ENCODE measurements around the gene PHTF1. TPM values are rescaled to one million over a fixed set of nuclear protein-coding genes. Genes with fewer than 3 reads are reported as not detected.

The PHTF1 gene
- total and polyA plus RNA-seq, 2 of the 4 experiments (the other 2 are of a cell fraction), result 9.6 to 13.3 TPM

GRCh38 chr1:113670650-113671049 is 88.6 kb downstream of the PHTF1 start:
- Histone ChIP-seq H3K9me1 (ENCODE audit: insufficient read depth, low read length) (peaks cover 3% of the 10 kb centered on the region; the same call in 1 of the 2 replicates), H4K20me1 (ENCODE audit: insufficient read depth, low read length) (no peaks in the 10 kb centered on the region), H2AK5ac (ENCODE audit: low read depth, low read length) (no peak overlapping the region), H3K23ac (ENCODE audit: low read depth, low read length) (no peak overlapping the region), H2AK9ac (replicated peaks; ENCODE audit: low read depth, low read length, poor library complexity) (no peak overlapping the region), H3K9me3 (ENCODE audit: control insufficient read depth, insufficient read depth, low read length) (no peaks in the 10 kb centered on the region), H3K14ac (replicated peaks; ENCODE audit: low read depth, low read length) (no peak overlapping the region), H3K27me3 (ENCODE audit: control insufficient read depth, insufficient read depth, low read length) (no peaks in the 10 kb centered on the region), H3K9ac (ENCODE audit: low read depth, low read length) (no peak overlapping the region), H3K56ac (ENCODE audit: extremely low read depth, insufficient read depth, low read length) (no peak overlapping the region), H3K4me3 (ENCODE audit: insufficient read depth, low read depth, low read length) (no peak overlapping the region), H3K79me1 (ENCODE audit: low read depth in 1 of 2, low read length in 2 of 2) (no peaks in the 10 kb centered on the region), H3K27ac (ENCODE audit: insufficient read depth, low read length) (no peak overlapping the region), H3K4ac (ENCODE audit: low read depth, low read length) (no peak overlapping the region), H2BK120ac (ENCODE audit: low read depth, low read length) (no peak overlapping the region), H2AFZ (replicated peaks; ENCODE audit: low read length, poor library complexity) (no peak overlapping the region), H4K91ac (ENCODE audit: insufficient read depth, low read depth, low read length) (no peak overlapping the region), H2BK20ac (ENCODE audit: low read depth, low read length) (no peak overlapping the region), H3K18ac (ENCODE audit: low read depth, low read length) (no peak overlapping the region), H3K4me1 (ENCODE audit: control insufficient read depth, insufficient read depth, low read length) (peaks cover 2% of the 10 kb centered on the region; the same call in 1 of the 2 replicates), H2BK15ac (ENCODE audit: low read depth, low read length) (no peak overlapping the region), H3K4me2 (ENCODE audit: low read depth, low read length) (no peak overlapping the region), H4K5ac (ENCODE audit: low read depth, low read length) (no peak overlapping the region), H3K36me3 (ENCODE audit: control insufficient read depth, insufficient read depth, low read length) (no peaks in the 10 kb centered on the region), H4K8ac (ENCODE audit: low read depth in 2 of 2, low read length in 2 of 2) (no peak overlapping the region), H2BK5ac (ENCODE audit: low read depth, low read length, poor library complexity, severe bottlenecking) (no peak overlapping the region)
- ATAC-seq (ENCODE audit: low read depth) (no peak), DNase-seq (no peak)
- WGBS, 2 experiments (ENCODE audit: extremely low coverage in 2 of 2, insufficient read length in 1 of 2), result no CpG with 5 or more reads among the region's 1 CpG
- intact Hi-C loops (cut with micrococcal nuclease) (loop anchor here (10.0 kb wide), 2 partner anchors 216 to 446 kb away; no protein-coding TSS in a partner anchor), in situ Hi-C loops (cut with MboI; ENCODE audit: low sequenced_read_pairs) (no loop called here), dilution Hi-C loops (cut with HindIII; ENCODE audit: low sequenced_read_pairs, unreplicated experiment) (no loop called here)
- ChIA-PET POLR2A (ENCODE audit: unreplicated experiment) (no interaction called here), CTCF (interaction anchor here (0.6 kb wide), 1 partner anchor 8 kb away, joined by 3 read pairs; no protein-coding TSS in a partner anchor)
- no peak for TF ChIP-seq RCOR1 (IDR thresholded peaks at IDR 0.05; ENCODE audit: insufficient replicate concordance, low read length)
- TF ChIP-seq CEBPB (IDR thresholded peaks at IDR 0.05; ENCODE audit: low read depth, low read length), result peak; percentile 33; the same call in 1 of the 2 replicates
- no TSS peak for BruUV-seq (replicated peaks)
